Hepatocyte (in vitro differentiated cells): ENCODE results near the gene USP6NL.

ENCODE experiments used
- CTCF ChIP-seq: fragments of 200-600 bp; sonication (generic); IDR thresholded peaks from 2 replicates; pipeline ENCODE4 v1.5.1; 2016; ENCODE audit warnings: antibody characterized with exemption, mild to moderate bottlenecking; ENCODE audit not compliant: poor library complexity
- EZH2 ChIP-seq: fragments of 200-600 bp; sonication (generic); IDR thresholded peaks from 2 replicates; pipeline ENCODE4 v1.6.1; 2016; ENCODE audit warnings: antibody characterized with exemption, mild to moderate bottlenecking, borderline replicate concordance

- TF ChIP-seq EZH2 (no peak), CTCF (no peak)
These were observed 143.2 kb downstream of the USP6NL start for GRCh38 chr10:11468126-11468742.
